HG02938 (cell line): ENCODE data around the gene KLHDC4.
"Not testable (repeated sequence)": the region's sequence is repeated elsewhere in the genome, so short reads cannot be mapped to it uniquely, and the experiment has no call there.

Experiments used
- ATAC-seq: cut with Tn5 transposase; IDR thresholded peaks from one replicate; pipeline ENCODE4 v1.9.1; 2021; ENCODE audit warnings: mild to moderate bottlenecking, moderate library complexity; ENCODE audit not compliant: unreplicated experiment

The KLHDC4 gene

GRCh38 chr16:87744750-87745514, 20.9 kb downstream of the KLHDC4 start:
- no peak for ATAC-seq

GRCh38 chr16:87742781-87743490, 22.9 kb downstream of the KLHDC4 start:
- ATAC-seq: no peak

- no peak for ATAC-seq
Measured at GRCh38 chr16:87741700-87742415, 23.9 kb downstream of the KLHDC4 start.

- ATAC-seq: no peak
Measured at GRCh38 chr16:87740909-87741424, 24.8 kb downstream of the KLHDC4 start.

- no peak for ATAC-seq
Measured at GRCh38 chr16:87740441-87740840, 25.3 kb downstream of the KLHDC4 start.

GRCh38 chr16:87739801-87740200, 26.0 kb downstream of the KLHDC4 start:
- ATAC-seq: no peak

- no peak for ATAC-seq
Measured at GRCh38 chr16:87736008-87736382, 29.8 kb downstream of the KLHDC4 start.

- ATAC-seq: no peak
Measured at GRCh38 chr16:87735270-87736007, 30.3 kb downstream of the KLHDC4 start.

- ATAC-seq: no peak
Measured at GRCh38 chr16:87734644-87735043, 31.1 kb downstream of the KLHDC4 start.

- ATAC-seq: no peak
Measured at GRCh38 chr16:87733190-87733589, 32.6 kb downstream of the KLHDC4 start.

GRCh38 chr16:87731607-87732006, 34.2 kb downstream of the KLHDC4 start:
- no peak for ATAC-seq

- no peak for ATAC-seq
Measured at GRCh38 chr16:87729266-87729954, 36.4 kb downstream of the KLHDC4 start.

- ATAC-seq: no peak
Measured at GRCh38 chr16:87728026-87728425, 37.8 kb downstream of the KLHDC4 start.

- ATAC-seq: no peak
Measured at GRCh38 chr16:87727346-87727745, 38.4 kb downstream of the KLHDC4 start.

GRCh38 chr16:87726577-87726976, 39.2 kb downstream of the KLHDC4 start:
- ATAC-seq: not testable (repeated sequence)

- ATAC-seq: no peak
Measured at GRCh38 chr16:87725596-87726235, 40.1 kb downstream of the KLHDC4 start.

- ATAC-seq: no peak
Measured at GRCh38 chr16:87724490-87725291, 41.1 kb downstream of the KLHDC4 start.

GRCh38 chr16:87723226-87723623, 42.6 kb downstream of the KLHDC4 start:
- no peak for ATAC-seq
